Measurements from ENCODE around the gene TLE4. TPM values are rescaled to one million over a fixed set of nuclear protein-coding genes. Genes with fewer than 3 reads are reported as not detected.

Gene TLE4
- polyA plus RNA-seq, 1 of the 3 experiments (the other 2 are of a cell fraction) = 40.4 TPM

- H3K27me3 ChIP-seq (ENCODE audit: insufficient read depth) = no peaks in the 10 kb centered on the region
- peaks cover 23% of the 10 kb centered on the region for H4K20me1 ChIP-seq (ENCODE audit: insufficient read depth)
- TF ChIP-seq ZBTB33 (IDR thresholded peaks at IDR 0.05; ENCODE audit: borderline replicate concordance, low read depth) (no peak), ELF1 (IDR thresholded peaks at IDR 0.05) (no peak), NFIC (IDR thresholded peaks at IDR 0.05; ENCODE audit: borderline replicate concordance) (no peak), FOSL2 (IDR thresholded peaks at IDR 0.05; ENCODE audit: borderline replicate concordance, low read depth) (no peak), GABPA (IDR thresholded peaks at IDR 0.05; ENCODE audit: low read depth) (no peak), RXRA (IDR thresholded peaks at IDR 0.05; ENCODE audit: borderline replicate concordance, low read depth) (no peak), REST (IDR thresholded peaks at IDR 0.05; ENCODE audit: low read depth, low read length) (no peak), RFX5 (IDR thresholded peaks at IDR 0.05; ENCODE audit: low read length) (no peak), SMC3 (IDR thresholded peaks at IDR 0.05; ENCODE audit: low read depth, low read length) (no peak), CHD2 (IDR thresholded peaks at IDR 0.05; ENCODE audit: low read length, partially characterized antibody) (no peak), MAX (IDR thresholded peaks at IDR 0.05; ENCODE audit: low read depth) (no peak), EZH2phosphoT487 (IDR thresholded peaks at IDR 0.05; ENCODE audit: borderline replicate concordance, low read depth) (no peak), RCOR1 (IDR thresholded peaks at IDR 0.05; ENCODE audit: low read length) (no peak)
- TF ChIP-seq, protein P1, sequence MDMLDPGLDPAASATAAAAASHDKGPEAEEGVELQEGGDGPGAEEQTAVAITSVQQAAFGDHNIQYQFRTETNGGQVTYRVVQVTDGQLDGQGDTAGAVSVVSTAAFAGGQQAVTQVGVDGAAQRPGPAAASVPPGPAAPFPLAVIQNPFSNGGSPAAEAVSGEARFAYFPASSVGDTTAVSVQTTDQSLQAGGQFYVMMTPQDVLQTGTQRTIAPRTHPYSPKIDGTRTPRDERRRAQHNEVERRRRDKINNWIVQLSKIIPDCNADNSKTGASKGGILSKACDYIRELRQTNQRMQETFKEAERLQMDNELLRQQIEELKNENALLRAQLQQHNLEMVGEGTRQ (IDR thresholded peaks at IDR 0.05; ENCODE audit: borderline replicate concordance, low read depth, low read length) = no peak
- TF ChIP-seq, protein P2, sequence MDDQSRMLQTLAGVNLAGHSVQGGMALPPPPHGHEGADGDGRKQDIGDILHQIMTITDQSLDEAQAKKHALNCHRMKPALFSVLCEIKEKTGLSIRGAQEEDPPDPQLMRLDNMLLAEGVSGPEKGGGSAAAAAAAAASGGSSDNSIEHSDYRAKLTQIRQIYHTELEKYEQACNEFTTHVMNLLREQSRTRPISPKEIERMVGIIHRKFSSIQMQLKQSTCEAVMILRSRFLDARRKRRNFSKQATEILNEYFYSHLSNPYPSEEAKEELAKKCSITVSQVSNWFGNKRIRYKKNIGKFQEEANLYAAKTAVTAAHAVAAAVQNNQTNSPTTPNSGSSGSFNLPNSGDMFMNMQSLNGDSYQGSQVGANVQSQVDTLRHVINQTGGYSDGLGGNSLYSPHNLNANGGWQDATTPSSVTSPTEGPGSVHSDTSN (IDR thresholded peaks at IDR 0.05) = no peak
- no peak overlapping the region for H3K4me3 ChIP-seq (ENCODE audit: low read depth in 2 of 2, low read length in 1 of 2)
- H3K9me2 ChIP-seq = no peaks in the 10 kb centered on the region
- peaks cover 97% of the 10 kb centered on the region for H3K79me2 ChIP-seq (ENCODE audit: insufficient read depth)
- peaks cover 36 to 57% of the 10 kb centered on the region in 2 experiments for H3K36me3 ChIP-seq (replicated peaks in 1 of 2; ENCODE audit: control insufficient read depth in 1 of 2, insufficient read depth in 2 of 2, low read length in 1 of 2)
- H3K9ac ChIP-seq = no peak overlapping the region
- WGBS (ENCODE audit: low lambda C conversion rate) = 97% methylated on average over 3 of the region's 3 CpGs
- no peak overlapping the region for H2AFZ ChIP-seq (ENCODE audit: low read depth)
- DNase-seq = no peak
- no peak overlapping the region for H3K27ac ChIP-seq (ENCODE audit: low read depth in 2 of 2, low read length in 1 of 2)
- no peak overlapping the region for H3K4me2 ChIP-seq
- CTCF ChIA-PET = interaction anchor here (1.7 kb wide), 1 partner anchor 10 kb away, joined by 5 read pairs; no protein-coding TSS in a partner anchor
- peaks cover 0 to 4% of the 10 kb centered on the region in 2 experiments; a peak in 2 of 4 replicates for H3K4me1 ChIP-seq (ENCODE audit: control insufficient read depth in 1 of 2, insufficient read depth in 2 of 2, low read depth in 1 of 2, low read length in 1 of 2)
- POLR2A ChIA-PET = no interaction called here
- H3F3A ChIP-seq (replicated peaks; ENCODE audit: insufficient read depth) = peaks cover 11% of the 10 kb centered on the region
- H3K9me3 ChIP-seq = no peaks in the 10 kb centered on the region
These were observed 31.6 kb downstream of the TLE4 start for GRCh38 chr9:79603222-79603920.

All from SK-N-SH (cell line).